ENCODE results near the gene KCNE3. TPM values are rescaled to one million over a fixed set of nuclear protein-coding genes. Genes with fewer than 3 reads are reported as not detected.
A peak's percentile ranks its signal among the peaks of the same experiment; 100 is the strongest.

The KCNE3 gene
- total RNA-seq, 1 donor from 2014 or later: 2.5 TPM

- ATAC-seq: no peak
These were observed 3.7 kb upstream of the KCNE3 start for GRCh38 chr11:74471037-74471436.

- ATAC-seq: no peak
These were observed 3.2 kb upstream of the KCNE3 start for GRCh38 chr11:74470526-74470925.

- ATAC-seq: no peak
These were observed 1.6 kb upstream of the KCNE3 start for GRCh38 chr11:74468936-74469335.

- no peak for ATAC-seq
These were observed 1.2 kb upstream of the KCNE3 start for GRCh38 chr11:74468521-74468920.

GRCh38 chr11:74468058-74468457 lies 709 bp upstream of the KCNE3 start:
- no peak for ATAC-seq

- no peak for ATAC-seq
These were observed 2.0 kb downstream of the KCNE3 start for GRCh38 chr11:74465291-74465708.

- no peak for ATAC-seq
These were observed 2.6 kb downstream of the KCNE3 start for GRCh38 chr11:74464746-74465145.

- no peak for ATAC-seq
These were observed 4.1 kb downstream of the KCNE3 start for GRCh38 chr11:74463216-74463615.

- ATAC-seq: no peak
These were observed 4.7 kb downstream of the KCNE3 start for GRCh38 chr11:74462631-74463030.

- ATAC-seq: peak; percentile 42
These were observed 5.3 kb downstream of the KCNE3 start for GRCh38 chr11:74462009-74462408.

- ATAC-seq: no peak
These were observed 6.7 kb downstream of the KCNE3 start for GRCh38 chr11:74460481-74461154.

- ATAC-seq: no peak
These were observed 7.3 kb downstream of the KCNE3 start for GRCh38 chr11:74460065-74460464.

GRCh38 chr11:74459584-74459983 lies 7.8 kb downstream of the KCNE3 start:
- no peak for ATAC-seq

- no peak for ATAC-seq
These were observed 10.0 kb downstream of the KCNE3 start for GRCh38 chr11:74457356-74457755.

GRCh38 chr11:74453373-74453975 lies 13.9 kb downstream of the KCNE3 start:
- ATAC-seq: peak; percentile 77

GRCh38 chr11:74452366-74452765 lies 15.0 kb downstream of the KCNE3 start:
- no peak for ATAC-seq

GRCh38 chr11:74450318-74450717 lies 17.0 kb downstream of the KCNE3 start:
- ATAC-seq: no peak

- ATAC-seq: peak; percentile 70
These were observed 17.9 kb downstream of the KCNE3 start for GRCh38 chr11:74449369-74449931.

GRCh38 chr11:74447720-74448119 lies 19.6 kb downstream of the KCNE3 start:
- no peak for ATAC-seq

GRCh38 chr11:74446532-74446938 lies 20.8 kb downstream of the KCNE3 start:
- no peak for ATAC-seq

- no peak for ATAC-seq
These were observed 23.0 kb downstream of the KCNE3 start for GRCh38 chr11:74444173-74444826.

GRCh38 chr11:74443071-74443864 lies 24.1 kb downstream of the KCNE3 start:
- ATAC-seq: peak; percentile 71

- peak; percentile 77 for ATAC-seq
These were observed 24.7 kb downstream of the KCNE3 start for GRCh38 chr11:74442636-74443035.

Data from esophagus mucosa (tissue), 1 donor.